Ascending aorta (tissue), 2 donors: ENCODE measurements around the gene PLIN3. TPM values are rescaled to one million over a fixed set of nuclear protein-coding genes. Genes with fewer than 3 reads are reported as not detected.

Experiments
- DNase-seq, 2 donors: peaks; one replicate each; pipeline ENCODE4 v3.0.0-alpha.2; 2019; ENCODE audit warnings: low spot score in 2 of 2
- H3K27ac ChIP-seq, 2 donors: fragments of 200-600 bp; sonication (generic); one replicate each; pipeline ENCODE4 v1.5.1; 2016 to 2017; ENCODE audit warnings: mild to moderate bottlenecking in 1 of 2
- H3K27me3 ChIP-seq: fragments of 200-600 bp; sonication (generic); one replicate; pipeline ENCODE4 v1.5.1; 2017
- H3K36me3 ChIP-seq, 2 donors: fragments of 200-600 bp; sonication (generic); one replicate each; pipeline ENCODE4 v1.5.1; 2016
- H3K4me1 ChIP-seq, 2 donors: fragments of 200-600 bp; sonication (generic); one replicate each; pipeline ENCODE4 v1.5.1; 2016 to 2017; ENCODE audit warnings: mild to moderate bottlenecking in 1 of 2
- H3K4me3 ChIP-seq, 2 donors: fragments of 200-600 bp; sonication (generic); one replicate each; pipeline ENCODE4 v1.5.1; 2016 to 2017; ENCODE audit warnings: mild to moderate bottlenecking in 1 of 2
- H3K9me3 ChIP-seq, 2 donors: fragments of 200-600 bp; sonication (generic); one replicate each; pipeline ENCODE4 v1.5.1; 2016
- intact Hi-C: fragments of 100-400 bp; cut with DNase I; formaldehyde crosslinking; loops from one replicate; pipeline ENCODE4 v1.15.1; 2023
- total RNA-seq: library from RNA; depleted of rRNA; stranded (reverse); fragments of >200 nt; gene quantifications from one replicate; pipeline ENCODE4 v1.1.0, GENCODE V29; 2016
- TF ChIP-seq, protein P1 (sequence below), 3 experiments: fragments of 200-600 bp in 2 of 3; fragments of 450-650 bp in 1 of 3; sonication (generic) in 2 of 3; IDR thresholded peaks; one replicate each; pipeline ENCODE4 v1.5.1; 2016 to 2019; ENCODE audit warnings: antibody characterized with exemption in 3 of 3, mild to moderate bottlenecking in 1 of 3, moderate library complexity in 1 of 3

Gene PLIN3
- total RNA-seq, 1 donor from 2014 or later: 84.3 TPM

DNA sequence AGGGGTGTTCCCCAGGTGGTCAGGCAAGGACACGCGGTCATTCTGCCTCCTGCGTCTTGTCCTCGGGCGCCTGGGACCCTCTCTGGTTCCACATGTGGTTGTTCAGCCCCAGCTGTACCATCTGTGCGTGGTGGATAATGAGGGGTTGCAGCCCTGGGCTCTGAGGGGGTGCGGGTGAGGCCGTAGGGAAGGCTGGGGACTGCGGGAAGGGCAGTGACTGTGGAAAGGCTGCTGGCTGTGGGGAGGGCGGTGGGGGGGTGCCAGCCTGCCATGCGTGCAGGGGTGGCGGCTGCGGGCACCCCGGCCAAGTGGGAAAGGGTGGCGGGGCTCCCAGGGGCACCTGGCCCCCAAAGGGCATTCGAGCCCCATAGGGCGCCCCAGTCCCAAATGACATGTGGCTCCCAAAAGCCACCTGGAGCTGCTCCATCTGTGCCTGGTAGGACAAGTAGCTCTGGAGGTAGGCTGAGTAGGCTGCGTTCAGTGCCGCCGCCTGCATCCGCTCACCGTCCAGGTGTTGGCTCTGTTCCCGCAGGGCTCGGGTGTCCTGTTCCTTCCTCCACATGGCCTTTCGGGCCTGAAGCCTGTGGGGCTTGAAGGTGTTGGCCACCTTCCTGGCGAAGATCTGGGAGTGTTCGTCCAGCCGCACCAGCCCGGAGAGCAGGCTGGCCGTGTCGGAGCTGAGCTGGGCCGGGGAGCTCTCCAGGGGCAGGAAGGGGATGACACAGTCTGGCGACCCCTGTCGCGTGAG, 51.1 kb downstream of the PLIN3 start:
- peaks cover 10 to 27% of the 10 kb centered on the region in 2 donors for H3K4me1 ChIP-seq
- H3K27me3 ChIP-seq: no peaks in the 10 kb centered on the region
- H3K27ac ChIP-seq: peak overlapping the region; percentile 28 to 56
- peaks cover 23 to 40% of the 10 kb centered on the region in 2 donors for H3K36me3 ChIP-seq
- intact Hi-C loops: loop anchor here (5.0 kb wide), 1 partner anchor 151 kb away; the partner anchor contains the start of gene KDM4B
- TF ChIP-seq, protein P1, sequence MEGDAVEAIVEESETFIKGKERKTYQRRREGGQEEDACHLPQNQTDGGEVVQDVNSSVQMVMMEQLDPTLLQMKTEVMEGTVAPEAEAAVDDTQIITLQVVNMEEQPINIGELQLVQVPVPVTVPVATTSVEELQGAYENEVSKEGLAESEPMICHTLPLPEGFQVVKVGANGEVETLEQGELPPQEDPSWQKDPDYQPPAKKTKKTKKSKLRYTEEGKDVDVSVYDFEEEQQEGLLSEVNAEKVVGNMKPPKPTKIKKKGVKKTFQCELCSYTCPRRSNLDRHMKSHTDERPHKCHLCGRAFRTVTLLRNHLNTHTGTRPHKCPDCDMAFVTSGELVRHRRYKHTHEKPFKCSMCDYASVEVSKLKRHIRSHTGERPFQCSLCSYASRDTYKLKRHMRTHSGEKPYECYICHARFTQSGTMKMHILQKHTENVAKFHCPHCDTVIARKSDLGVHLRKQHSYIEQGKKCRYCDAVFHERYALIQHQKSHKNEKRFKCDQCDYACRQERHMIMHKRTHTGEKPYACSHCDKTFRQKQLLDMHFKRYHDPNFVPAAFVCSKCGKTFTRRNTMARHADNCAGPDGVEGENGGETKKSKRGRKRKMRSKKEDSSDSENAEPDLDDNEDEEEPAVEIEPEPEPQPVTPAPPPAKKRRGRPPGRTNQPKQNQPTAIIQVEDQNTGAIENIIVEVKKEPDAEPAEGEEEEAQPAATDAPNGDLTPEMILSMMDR (IDR thresholded peaks at IDR 0.05): no peak
- H3K9me3 ChIP-seq: no peaks in the 10 kb centered on the region
- DNase-seq: no peak
- no peak overlapping the region for H3K4me3 ChIP-seq

DNA sequence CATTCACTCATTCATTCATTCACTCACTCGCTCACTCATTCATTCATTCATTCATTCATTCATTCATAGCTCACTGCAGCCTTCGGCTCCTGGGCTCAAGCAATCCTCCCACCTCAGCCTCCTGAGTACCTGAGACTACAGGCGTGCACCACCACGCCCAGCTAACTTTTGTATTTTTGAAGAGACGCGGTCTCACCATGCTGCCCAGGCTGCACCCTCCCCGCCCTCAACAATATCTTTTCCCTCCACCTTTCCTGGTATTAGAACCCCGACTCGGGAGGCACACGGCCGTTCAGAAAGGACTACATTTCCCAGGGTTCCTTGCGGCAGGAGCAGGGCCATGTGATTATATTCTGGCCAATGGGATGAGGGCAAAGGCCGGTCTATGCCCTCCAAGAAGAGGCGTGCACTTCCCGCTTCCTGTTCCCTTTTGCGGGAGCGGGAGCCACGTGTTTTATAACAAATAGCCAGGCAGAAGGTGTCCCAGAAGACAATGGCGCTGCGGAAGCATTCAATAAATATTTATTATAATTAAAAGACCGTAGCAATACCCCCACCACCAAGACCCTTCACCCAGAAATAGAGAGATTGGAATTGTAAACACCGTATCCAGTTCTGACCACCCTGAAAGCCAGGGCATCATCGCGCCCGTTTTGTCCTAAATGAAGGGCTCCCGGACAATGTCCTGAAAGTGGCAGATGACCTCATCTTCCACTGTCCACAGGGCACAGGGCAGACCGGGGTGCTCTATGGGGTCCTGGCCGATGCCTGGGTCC, 51.9 kb downstream of the PLIN3 start:
- TF ChIP-seq, protein P1 (IDR thresholded peaks at IDR 0.05): no peak
- peak; percentile 76 to 94 for DNase-seq
- peak overlapping the region; percentile 49 to 56 for H3K27ac ChIP-seq
- H3K27me3 ChIP-seq: no peaks in the 10 kb centered on the region
- intact Hi-C loops: loop anchor here (1.0 to 5.0 kb wide), 3 partner anchors 16 to 152 kb away; partner anchors contain the start of genes KDM4B, PLIN3 and TICAM1
- peak overlapping the region in 1 of 2 donors; percentile 32 for H3K4me3 ChIP-seq
- no peaks in the 10 kb centered on the region for H3K9me3 ChIP-seq
- peaks cover 23 to 40% of the 10 kb centered on the region in 2 donors for H3K36me3 ChIP-seq
- peaks cover 10 to 28% of the 10 kb centered on the region in 2 donors for H3K4me1 ChIP-seq

DNA sequence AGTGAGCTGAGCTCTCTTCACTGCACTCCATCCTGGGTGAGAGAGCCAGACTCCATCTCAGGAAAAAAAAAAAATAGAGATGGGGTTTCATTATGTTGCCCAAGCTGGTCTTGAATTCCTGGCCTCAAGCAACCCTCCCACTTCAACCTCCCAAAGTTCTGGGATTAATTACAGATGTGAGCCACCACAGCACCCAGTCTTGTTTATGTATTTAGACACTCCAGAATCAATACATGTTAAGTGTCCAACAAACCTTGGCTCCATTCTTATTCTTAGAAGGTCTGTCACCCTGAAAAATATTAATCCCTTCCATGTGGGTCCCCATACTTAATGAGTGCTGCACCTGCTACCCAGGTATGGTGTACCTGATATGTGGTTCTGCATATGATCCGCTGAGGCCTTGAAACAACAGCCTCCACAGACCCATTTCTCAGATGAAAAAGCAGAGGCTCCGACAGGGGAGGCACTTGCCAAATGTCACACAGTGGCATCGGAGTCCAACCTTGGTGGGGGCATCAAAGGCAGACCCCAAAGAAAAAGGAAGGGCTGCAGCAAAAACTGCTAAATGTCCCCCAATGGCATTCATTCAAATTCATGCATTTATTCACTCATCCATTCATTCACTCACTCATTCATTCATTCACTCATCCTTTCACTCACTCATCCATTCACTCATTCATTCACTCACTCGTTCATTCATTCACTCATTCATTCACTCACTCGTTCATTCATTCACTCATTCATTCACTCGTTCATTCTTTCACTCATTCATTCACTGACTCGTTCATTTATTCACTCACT, 52.6 kb downstream of the PLIN3 start:
- no peaks in the 10 kb centered on the region for H3K9me3 ChIP-seq
- peaks cover 23 to 40% of the 10 kb centered on the region in 2 donors for H3K36me3 ChIP-seq
- H3K27me3 ChIP-seq: no peaks in the 10 kb centered on the region
- DNase-seq: no peak
- H3K27ac ChIP-seq: peak overlapping the region; percentile 95 to 97
- TF ChIP-seq, protein P1 (IDR thresholded peaks at IDR 0.05): no peak
- H3K4me1 ChIP-seq: peaks cover 10 to 28% of the 10 kb centered on the region in 2 donors
- no peak overlapping the region for H3K4me3 ChIP-seq
- intact Hi-C loops: loop anchor here (1.0 to 5.0 kb wide), 3 partner anchors 16 to 152 kb away; partner anchors contain the start of genes KDM4B, PLIN3 and TICAM1

DNA sequence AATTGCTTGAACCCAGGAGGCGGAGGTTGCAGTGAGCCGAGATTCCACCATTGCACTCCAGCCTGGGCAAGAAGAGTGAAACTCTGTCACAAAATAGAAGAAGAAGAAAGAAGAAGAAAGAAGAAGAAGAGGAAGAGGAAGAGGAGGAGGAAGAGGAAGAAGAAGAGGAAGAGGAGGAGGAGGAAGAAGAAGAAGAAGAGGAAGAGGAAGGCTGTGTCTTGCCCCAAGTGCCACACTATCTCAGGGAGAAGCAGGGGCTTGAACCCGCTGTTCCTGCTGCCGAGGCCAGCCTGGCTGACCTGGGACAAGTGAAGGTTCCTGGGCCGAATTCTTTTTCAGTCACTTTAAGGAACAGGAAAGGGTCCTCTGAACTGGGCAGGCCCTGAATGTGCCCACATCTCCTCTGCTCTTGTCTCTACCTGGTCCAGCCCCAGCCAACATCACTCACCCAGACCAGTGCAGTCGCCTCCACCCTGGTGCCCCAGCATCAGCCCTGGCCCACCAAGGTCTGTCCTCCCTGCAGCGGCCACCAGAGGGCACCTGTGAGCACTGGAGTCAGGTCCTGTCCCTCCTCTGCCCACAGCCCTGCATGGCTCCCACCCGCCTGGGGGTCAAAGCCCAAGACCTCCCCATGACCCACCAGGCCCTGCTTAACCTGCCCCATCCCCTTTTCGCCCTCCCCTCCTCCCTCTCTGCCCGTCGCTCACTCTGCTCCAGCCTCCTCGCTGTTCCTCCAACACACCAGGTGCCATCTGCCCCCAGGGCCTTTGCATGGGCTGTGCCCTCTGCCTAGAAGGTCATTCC, 55.9 kb downstream of the PLIN3 start:
- no peaks in the 10 kb centered on the region for H3K27me3 ChIP-seq
- DNase-seq: peak; percentile 38 to 90
- peak overlapping the region; percentile 95 to 97 for H3K27ac ChIP-seq
- TF ChIP-seq, protein P1 (IDR thresholded peaks at IDR 0.05): peak; percentile 81 to 87 (median 81)
- H3K4me1 ChIP-seq: peaks cover 10 to 28% of the 10 kb centered on the region in 2 donors
- no peak overlapping the region for H3K4me3 ChIP-seq
- no peaks in the 10 kb centered on the region for H3K9me3 ChIP-seq
- peaks cover 4 to 7% of the 10 kb centered on the region in 2 donors for H3K36me3 ChIP-seq
- intact Hi-C loops: loop anchor here (1.0 kb wide), 3 partner anchors 56 to 220 kb away; partner anchors contain the start of gene PLIN3
